HG03039 (cell line): Measurements from ENCODE around the gene NCKAP5.

Experiments
- ATAC-seq: cut with Tn5 transposase; IDR thresholded peaks from one replicate; pipeline ENCODE4 v1.9.1; 2021; ENCODE audit warnings: mild to moderate bottlenecking, moderate library complexity; ENCODE audit not compliant: unreplicated experiment

NCKAP5 gene

GRCh38 chr2:133574620-133575019, 6.4 kb upstream of the NCKAP5 start:
- no peak for ATAC-seq

- ATAC-seq: no peak
Observed at GRCh38 chr2:133574186-133574585, 5.9 kb upstream of the NCKAP5 start.

GRCh38 chr2:133573491-133574162, 5.4 kb upstream of the NCKAP5 start:
- no peak for ATAC-seq

GRCh38 chr2:133571249-133571648, 3.0 kb upstream of the NCKAP5 start:
- ATAC-seq: no peak

- no peak for ATAC-seq
Observed at GRCh38 chr2:133570542-133570941, 2.3 kb upstream of the NCKAP5 start.

GRCh38 chr2:133569286-133569830, 1.1 kb upstream of the NCKAP5 start:
- no peak for ATAC-seq

- no peak for ATAC-seq
Observed at GRCh38 chr2:133568598-133568997, 335 bp upstream of the NCKAP5 start.

- no peak for ATAC-seq
Observed at GRCh38 chr2:133562558-133562957, 5.7 kb downstream of the NCKAP5 start.

- ATAC-seq: no peak
Observed at GRCh38 chr2:133561045-133561852, 7.0 kb downstream of the NCKAP5 start.

GRCh38 chr2:133557614-133558013, 10.6 kb downstream of the NCKAP5 start:
- ATAC-seq: no peak

GRCh38 chr2:133553838-133554408, 14.3 kb downstream of the NCKAP5 start:
- no peak for ATAC-seq

GRCh38 chr2:133553251-133553650, 15.0 kb downstream of the NCKAP5 start:
- ATAC-seq: no peak

GRCh38 chr2:133552821-133553220, 15.4 kb downstream of the NCKAP5 start:
- no peak for ATAC-seq

- no peak for ATAC-seq
Observed at GRCh38 chr2:133541797-133542196, 26.5 kb downstream of the NCKAP5 start.

GRCh38 chr2:133541376-133541775, 26.9 kb downstream of the NCKAP5 start:
- no peak for ATAC-seq

- no peak for ATAC-seq
Observed at GRCh38 chr2:133532919-133533318, 35.3 kb downstream of the NCKAP5 start.

GRCh38 chr2:133531382-133531781, 36.9 kb downstream of the NCKAP5 start:
- no peak for ATAC-seq

GRCh38 chr2:133530645-133531044, 37.6 kb downstream of the NCKAP5 start:
- ATAC-seq: no peak

GRCh38 chr2:133526530-133527300, 41.5 kb downstream of the NCKAP5 start:
- no peak for ATAC-seq

- no peak for ATAC-seq
Observed at GRCh38 chr2:133525613-133526529, 42.4 kb downstream of the NCKAP5 start.
